Fibroblast of villous mesenchyme (primary cell): ENCODE results near the gene TAF4. TPM values are rescaled to one million over a fixed set of nuclear protein-coding genes. Genes with fewer than 3 reads are reported as not detected.

Experiments used
- DNase-seq: peaks from one replicate; pipeline ENCODE4 v3.0.0-alpha.2; 2010; ENCODE audit warnings: low read depth
- H3K4me3 ChIP-seq: 2 replicates; pipeline ENCODE4 v1.5.1; 2011; ENCODE audit warnings: low read depth, mild to moderate bottlenecking, low read length
- total RNA-seq: library from RNA; depleted of rRNA; stranded (reverse); fragments of >200 nt; gene quantifications from 2 replicates; pipeline ENCODE4 v1.2.3, GENCODE V29; 2012
- TF ChIP-seq, protein P1 (sequence below): IDR thresholded peaks from 2 replicates; pipeline ENCODE4 v1.5.1; 2012; ENCODE audit warnings: low read depth, mild to moderate bottlenecking, low read length; ENCODE audit not compliant: insufficient read depth

The TAF4 gene
- total RNA-seq, 1 donor: 3.0 TPM

DNA sequence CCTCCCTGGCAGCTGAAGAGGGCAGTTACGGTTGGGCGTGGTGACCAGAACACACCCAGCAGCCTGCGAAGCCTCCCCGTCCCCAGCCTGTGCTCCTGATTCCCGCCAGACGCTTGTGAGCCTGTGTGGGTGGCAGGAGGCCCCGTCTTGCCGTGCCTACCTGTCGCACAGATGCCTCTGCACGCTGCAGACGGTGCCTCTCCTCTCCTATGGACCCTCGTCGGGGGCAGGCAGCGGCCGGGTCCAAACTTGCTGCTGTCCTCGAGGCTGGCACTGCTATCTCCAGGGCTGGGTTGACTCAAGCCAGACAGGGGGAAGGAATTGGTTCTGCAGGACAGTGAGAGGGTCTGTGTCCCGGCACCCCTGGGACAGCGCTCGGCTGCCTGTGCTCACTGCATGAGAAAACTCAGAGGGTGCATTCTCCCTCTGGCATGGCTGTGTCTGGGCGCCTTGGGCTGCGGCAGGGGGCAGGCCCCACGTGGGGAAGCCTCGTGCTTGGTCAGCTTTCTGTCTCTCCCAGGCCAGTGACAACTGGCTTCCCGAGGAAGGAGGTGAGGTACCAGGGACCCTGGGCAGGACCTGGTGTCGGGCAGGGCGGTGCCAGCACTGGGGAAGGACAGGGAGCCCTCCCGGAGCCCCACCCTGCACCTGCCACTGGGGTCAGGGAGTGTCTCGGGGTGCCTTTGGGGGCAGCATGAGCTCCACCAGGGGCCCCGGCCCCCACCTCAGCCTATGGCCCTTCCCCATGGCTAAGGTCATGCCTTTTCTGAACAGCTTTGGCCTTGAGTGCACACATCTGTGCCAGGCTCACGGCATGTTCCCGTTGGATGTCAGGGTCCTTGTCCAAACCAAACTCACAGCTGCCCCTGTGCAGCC is 127.5 kb downstream of the TAF4 start:
- H3K4me3 ChIP-seq: no peak overlapping the region
- DNase-seq: no peak
- TF ChIP-seq, protein P1, sequence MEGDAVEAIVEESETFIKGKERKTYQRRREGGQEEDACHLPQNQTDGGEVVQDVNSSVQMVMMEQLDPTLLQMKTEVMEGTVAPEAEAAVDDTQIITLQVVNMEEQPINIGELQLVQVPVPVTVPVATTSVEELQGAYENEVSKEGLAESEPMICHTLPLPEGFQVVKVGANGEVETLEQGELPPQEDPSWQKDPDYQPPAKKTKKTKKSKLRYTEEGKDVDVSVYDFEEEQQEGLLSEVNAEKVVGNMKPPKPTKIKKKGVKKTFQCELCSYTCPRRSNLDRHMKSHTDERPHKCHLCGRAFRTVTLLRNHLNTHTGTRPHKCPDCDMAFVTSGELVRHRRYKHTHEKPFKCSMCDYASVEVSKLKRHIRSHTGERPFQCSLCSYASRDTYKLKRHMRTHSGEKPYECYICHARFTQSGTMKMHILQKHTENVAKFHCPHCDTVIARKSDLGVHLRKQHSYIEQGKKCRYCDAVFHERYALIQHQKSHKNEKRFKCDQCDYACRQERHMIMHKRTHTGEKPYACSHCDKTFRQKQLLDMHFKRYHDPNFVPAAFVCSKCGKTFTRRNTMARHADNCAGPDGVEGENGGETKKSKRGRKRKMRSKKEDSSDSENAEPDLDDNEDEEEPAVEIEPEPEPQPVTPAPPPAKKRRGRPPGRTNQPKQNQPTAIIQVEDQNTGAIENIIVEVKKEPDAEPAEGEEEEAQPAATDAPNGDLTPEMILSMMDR: no peak

DNA sequence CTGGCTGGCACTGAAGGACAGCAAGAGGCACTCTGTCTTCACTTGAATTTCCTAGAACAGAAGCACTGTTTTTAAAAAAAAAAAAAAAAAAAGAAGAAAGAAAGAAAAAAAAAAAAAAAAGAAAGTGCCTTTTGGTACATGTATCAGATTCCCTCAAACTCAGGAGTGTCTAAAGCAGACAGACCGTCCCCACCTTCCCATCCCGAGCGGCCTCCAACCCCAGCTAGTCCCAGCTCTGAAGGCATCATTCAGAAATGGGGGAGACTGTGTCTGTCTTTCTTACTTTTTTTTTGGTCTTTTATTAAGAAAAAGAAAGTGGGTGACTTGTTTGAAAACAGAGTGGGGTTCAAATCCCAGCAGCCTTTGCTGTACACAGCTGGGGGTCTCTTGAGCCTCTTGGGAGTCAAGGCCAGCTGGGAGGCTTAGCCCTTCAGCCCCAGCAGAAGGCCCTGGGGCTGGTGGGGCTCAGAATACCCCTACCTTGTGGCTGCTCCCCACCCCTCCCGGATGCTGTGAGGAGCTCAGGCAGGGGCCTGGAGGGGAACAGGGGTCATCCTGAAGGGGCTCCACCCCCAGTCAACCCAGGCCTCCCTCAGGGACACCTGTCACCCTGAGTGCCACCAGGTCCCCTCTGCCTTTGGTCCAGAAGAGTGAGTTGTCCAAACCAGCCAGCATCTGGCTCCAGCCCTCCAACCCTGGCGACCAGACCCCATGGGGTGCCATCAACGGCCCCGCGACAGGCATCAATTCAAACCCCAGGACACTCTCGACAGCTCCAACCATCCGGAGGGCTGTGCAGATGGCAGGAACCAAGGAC is 128.3 kb downstream of the TAF4 start:
- no peak for DNase-seq
- TF ChIP-seq, protein P1: no peak
- H3K4me3 ChIP-seq: no peak overlapping the region

DNA sequence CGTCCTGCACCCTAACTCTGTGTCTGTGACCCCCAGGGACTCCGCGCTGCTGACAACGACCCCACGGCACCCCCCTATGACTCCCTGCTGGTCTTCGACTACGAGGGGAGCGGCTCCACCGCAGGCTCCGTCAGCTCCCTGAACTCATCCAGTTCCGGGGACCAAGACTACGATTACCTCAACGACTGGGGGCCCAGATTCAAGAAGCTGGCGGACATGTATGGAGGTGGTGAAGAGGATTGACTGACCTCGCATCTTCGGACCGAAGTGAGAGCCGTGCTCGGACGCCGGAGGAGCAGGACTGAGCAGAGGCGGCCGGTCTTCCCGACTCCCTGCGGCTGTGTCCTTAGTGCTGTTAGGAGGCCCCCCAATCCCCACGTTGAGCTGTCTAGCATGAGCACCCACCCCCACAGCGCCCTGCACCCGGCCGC is 129.0 kb downstream of the TAF4 start:
- no peak overlapping the region for H3K4me3 ChIP-seq
- no peak for DNase-seq
- TF ChIP-seq, protein P1: no peak

DNA sequence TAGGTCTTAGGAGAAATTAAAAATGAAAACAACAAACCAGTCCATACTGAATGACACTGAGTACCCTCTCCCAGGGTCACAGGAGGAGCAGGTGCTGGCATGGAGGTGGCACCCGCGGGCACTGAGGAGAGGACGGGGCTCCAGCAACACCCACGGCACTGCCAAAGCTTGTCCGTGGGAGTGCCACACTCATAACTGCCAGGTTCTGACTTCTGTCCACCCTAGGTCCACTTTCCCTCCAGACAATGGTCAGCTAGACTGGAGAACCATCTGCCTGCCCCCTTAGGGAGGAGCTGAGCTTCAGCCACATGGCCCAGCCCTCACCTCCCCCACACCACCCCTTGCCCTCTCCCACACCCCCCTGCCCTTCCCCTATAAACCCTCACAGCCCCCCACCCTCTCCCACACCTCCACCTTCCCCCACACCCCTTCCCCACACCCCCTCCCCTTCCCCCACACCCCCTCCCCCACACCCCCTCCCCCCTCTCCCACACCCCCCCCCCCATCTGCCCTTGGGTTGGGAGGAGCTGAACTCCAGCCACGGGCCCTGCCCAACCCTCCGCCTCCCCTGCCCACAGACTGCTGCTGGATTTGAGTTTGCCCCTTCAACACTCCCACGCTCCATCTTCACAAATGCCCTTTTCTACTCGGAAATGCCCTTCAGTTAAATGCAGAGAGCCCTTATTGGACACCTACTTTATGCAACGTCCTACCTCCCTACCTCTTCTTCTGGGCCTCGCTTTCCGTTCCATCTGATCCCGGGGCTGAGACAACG is 129.6 kb downstream of the TAF4 start:
- TF ChIP-seq, protein P1: no peak
- no peak overlapping the region for H3K4me3 ChIP-seq
- no peak for DNase-seq

DNA sequence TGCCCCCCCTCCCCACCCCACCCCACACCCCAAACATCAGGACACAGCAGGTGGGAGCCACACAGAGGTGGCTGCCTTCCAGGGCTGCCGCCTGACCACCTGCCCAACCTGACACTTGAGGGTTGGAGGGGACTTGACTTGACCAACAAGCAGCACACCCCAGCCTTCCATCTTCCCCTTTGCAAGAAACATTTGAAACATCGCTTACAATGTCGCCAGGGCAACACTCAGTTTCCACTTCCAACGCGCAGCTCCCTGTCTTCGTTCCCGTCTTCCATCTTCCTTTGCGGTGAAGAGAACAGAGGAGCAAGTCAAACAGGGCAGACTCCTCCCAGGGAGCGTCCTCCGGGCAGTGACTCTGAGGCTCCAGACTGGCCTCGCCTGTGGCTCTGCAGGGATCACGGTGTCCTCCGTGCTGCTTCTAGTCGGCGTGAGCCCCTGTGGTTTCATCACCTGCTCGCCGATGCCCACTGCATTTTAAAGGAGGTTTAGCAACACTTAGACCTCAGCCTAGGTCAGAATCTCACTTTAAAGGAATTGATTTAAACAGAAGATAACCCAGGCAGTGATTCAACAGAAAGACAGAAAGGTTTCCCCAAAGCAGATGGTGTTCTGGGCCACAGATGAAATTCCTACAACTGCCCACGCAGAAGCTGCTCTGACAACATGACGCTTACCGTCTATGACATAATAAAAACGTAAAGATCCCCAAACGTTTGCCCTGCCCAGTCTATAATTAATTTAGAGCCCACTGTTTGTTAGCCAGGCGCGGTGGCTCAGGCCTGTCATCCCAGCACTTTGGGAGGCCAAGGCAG is 130.8 kb downstream of the TAF4 start:
- no peak overlapping the region for H3K4me3 ChIP-seq
- TF ChIP-seq, protein P1: no peak
- peak; percentile 16 for DNase-seq
